ENCODE data around the gene ZMYND11. TPM values are rescaled to one million over a fixed set of nuclear protein-coding genes. Genes with fewer than 3 reads are reported as not detected.

The ZMYND11 gene
- total RNA-seq, 2 donors from 2014 or later, result 34.2 to 37.7 TPM

DNA sequence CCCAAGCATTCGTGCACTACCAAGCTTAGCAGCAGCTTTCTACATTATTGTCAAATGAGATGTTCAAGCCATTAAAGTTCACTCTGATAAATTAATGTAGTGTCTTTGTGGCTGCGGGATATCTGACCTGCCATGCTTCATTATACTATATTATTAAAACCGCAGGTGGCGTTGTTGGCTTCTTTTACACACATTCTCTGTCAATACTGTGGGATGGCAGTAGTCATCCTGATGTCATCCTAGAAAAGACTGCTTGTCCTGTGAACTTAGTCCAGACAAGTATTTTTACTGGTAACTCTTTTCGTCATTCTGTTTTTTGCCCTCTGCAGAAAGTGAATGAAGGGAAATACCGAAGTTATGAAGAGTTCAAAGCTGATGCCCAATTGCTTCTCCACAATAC is 103.9 kb downstream of the ZMYND11 start:
- no peaks in the 10 kb centered on the region for H3K4me1 Mint-ChIP-seq
- no peak for TF ChIP-seq CTCF (conservative IDR thresholded peaks at IDR 0.05)
- H3K9ac ChIP-seq (ENCODE audit: extremely low read depth, low read length, poor library complexity, severe bottlenecking), result no peak overlapping the region
- H3K9me3 ChIP-seq (ENCODE audit: control insufficient read depth, low read length), result no peaks in the 10 kb centered on the region
- peaks cover 35% of the 10 kb centered on the region for H3K36me3 ChIP-seq (ENCODE audit: control insufficient read depth, insufficient read depth, low read length)
- no peak for DNase-seq
- no peak overlapping the region for H3K4me3 Mint-ChIP-seq
- H3K9me3 Mint-ChIP-seq, result no peaks in the 10 kb centered on the region
- peaks cover 20% of the 10 kb centered on the region for H3K36me3 Mint-ChIP-seq (ENCODE audit: low read depth)
- H3K27ac Mint-ChIP-seq, result no peak overlapping the region
- H3K27me3 ChIP-seq (ENCODE audit: control insufficient read depth, insufficient read depth, low read length, poor library complexity, severe bottlenecking), result no peaks in the 10 kb centered on the region
- no peak overlapping the region for H3K4me3 ChIP-seq (ENCODE audit: low read length)
- no peak overlapping the region for H3K27ac ChIP-seq (ENCODE audit: low read depth, low read length)
- no peaks in the 10 kb centered on the region for H3K27me3 Mint-ChIP-seq (ENCODE audit: insufficient read depth)
- WGBS, 2 experiments (ENCODE audit: insufficient coverage in 1 of 2, insufficient read length in 1 of 2), result 89 to 97% methylated on average over 4 to 6 of the region's 6 CpGs
- no peaks in the 10 kb centered on the region for H3K4me1 ChIP-seq (ENCODE audit: control insufficient read depth, insufficient read depth, low read length)

DNA sequence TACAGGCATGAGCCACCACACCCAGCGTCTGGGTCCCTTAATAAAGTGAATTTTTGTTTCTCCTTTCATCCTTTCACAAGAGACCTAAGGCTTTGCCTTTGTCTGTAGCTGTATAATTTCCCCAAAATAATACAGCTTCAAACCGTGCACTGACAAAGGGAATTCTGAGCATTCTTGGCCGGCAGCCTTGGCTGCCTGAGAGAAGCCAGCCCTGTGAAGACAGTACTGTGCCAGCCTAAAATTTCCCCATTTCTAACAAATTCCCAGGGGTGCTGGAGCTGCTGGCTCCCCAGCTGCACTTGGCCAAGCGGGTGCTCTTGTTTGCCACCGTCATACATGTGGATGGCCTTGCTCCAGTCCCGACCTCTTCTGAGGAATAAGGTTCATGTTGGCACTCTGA is 106.2 kb downstream of the ZMYND11 start:
- Histone ChIP-seq H3K27ac (ENCODE audit: low read depth, low read length) (no peak overlapping the region), H3K36me3 (ENCODE audit: control insufficient read depth, insufficient read depth, low read length) (peaks cover 47% of the 10 kb centered on the region), H3K4me3 (ENCODE audit: low read length) (no peak overlapping the region), H3K4me1 (ENCODE audit: control insufficient read depth, insufficient read depth, low read length) (no peaks in the 10 kb centered on the region), H3K9ac (ENCODE audit: extremely low read depth, low read length, poor library complexity, severe bottlenecking) (no peak overlapping the region), H3K9me3 (ENCODE audit: control insufficient read depth, low read length) (no peaks in the 10 kb centered on the region), H3K27me3 (ENCODE audit: control insufficient read depth, insufficient read depth, low read length, poor library complexity, severe bottlenecking) (no peaks in the 10 kb centered on the region)
- Mint-ChIP-seq H3K36me3 (ENCODE audit: low read depth) (peaks cover 18% of the 10 kb centered on the region), H3K27me3 (ENCODE audit: insufficient read depth) (no peaks in the 10 kb centered on the region), H3K4me3 (no peak overlapping the region), H3K9me3 (no peaks in the 10 kb centered on the region), H3K4me1 (peaks cover 4% of the 10 kb centered on the region), H3K27ac (no peak overlapping the region)
- 84 to 94% methylated on average over 6 of the region's 6 CpGs for WGBS, 2 experiments (ENCODE audit: insufficient coverage in 1 of 2, insufficient read length in 1 of 2)
- DNase-seq, result no peak
- no peak for TF ChIP-seq CTCF (conservative IDR thresholded peaks at IDR 0.05)

- DNase-seq, result no peak
- Mint-ChIP-seq H3K4me1 (peaks cover 4% of the 10 kb centered on the region), H3K4me3 (no peak overlapping the region), H3K27me3 (ENCODE audit: insufficient read depth) (no peaks in the 10 kb centered on the region), H3K36me3 (ENCODE audit: low read depth) (peaks cover 19% of the 10 kb centered on the region), H3K9me3 (no peaks in the 10 kb centered on the region), H3K27ac (no peak overlapping the region)
- 90 to 100% methylated on average over 4 to 9 of the region's 9 CpGs for WGBS, 2 experiments (ENCODE audit: insufficient coverage in 1 of 2, insufficient read length in 1 of 2)
- Histone ChIP-seq H3K9me3 (ENCODE audit: control insufficient read depth, low read length) (no peaks in the 10 kb centered on the region), H3K36me3 (ENCODE audit: control insufficient read depth, insufficient read depth, low read length) (peaks cover 53% of the 10 kb centered on the region), H3K4me1 (ENCODE audit: control insufficient read depth, insufficient read depth, low read length) (no peaks in the 10 kb centered on the region), H3K9ac (ENCODE audit: extremely low read depth, low read length, poor library complexity, severe bottlenecking) (no peak overlapping the region), H3K27ac (ENCODE audit: low read depth, low read length) (no peak overlapping the region), H3K27me3 (ENCODE audit: control insufficient read depth, insufficient read depth, low read length, poor library complexity, severe bottlenecking) (no peaks in the 10 kb centered on the region), H3K4me3 (ENCODE audit: low read length) (no peak overlapping the region)
- no peak for TF ChIP-seq CTCF (conservative IDR thresholded peaks at IDR 0.05)
These were observed 106.8 kb downstream of the ZMYND11 start for GRCh38 chr10:241966-242643.
